ENCODE measurements around the gene SYS1. TPM values are rescaled to one million over a fixed set of nuclear protein-coding genes. Genes with fewer than 3 reads are reported as not detected.

The SYS1 gene
- 31.9 TPM for polyA plus RNA-seq (ENCODE audit: insufficient read length)
- long read RNA-seq, donor 1, transcript SYS1-205 (3 exons, 433 nt) = minor isoform, 9 of 38 reads
- long read RNA-seq, donor 1, transcript SYS1-201 (4 exons, 2,862 nt) = major isoform, 25 of 38 reads
- long read RNA-seq, donor 1, partial matches to known transcripts = 0 of 38 reads
- long read RNA-seq, donor 1, other reads (novel, unspliced or antisense) = 0 of 38 reads
- long read RNA-seq, donor 2, transcript SYS1-205 (3 exons, 433 nt) = minor isoform, 10 of 32 reads
- long read RNA-seq, donor 2, transcript SYS1-201 (4 exons, 2,862 nt) = major isoform, 11 of 32 reads
- long read RNA-seq, donor 2, partial matches to known transcripts = 10 of 32 reads
- long read RNA-seq, donor 2, other reads (novel, unspliced or antisense) = 0 of 32 reads
- long read RNA-seq, donor 3, transcript SYS1-201 (4 exons, 2,862 nt) = major isoform, 12 of 15 reads
- long read RNA-seq, donor 3, partial matches to known transcripts = 0 of 15 reads
- long read RNA-seq, donor 3, other reads (novel, unspliced or antisense) = 0 of 15 reads
- long read RNA-seq, donor 4, transcript SYS1-201 (4 exons, 2,862 nt) = major isoform, 6 of 6 reads
- long read RNA-seq, donor 4, partial matches to known transcripts = 0 of 6 reads
- long read RNA-seq, donor 4, other reads (novel, unspliced or antisense) = 0 of 6 reads
- long read RNA-seq, donor 5, transcript SYS1-201 (4 exons, 2,862 nt) = major isoform, 26 of 32 reads
- long read RNA-seq, donor 5, transcript SYS1-205 (3 exons, 433 nt) = minor isoform, 6 of 32 reads
- long read RNA-seq, donor 5, partial matches to known transcripts = 0 of 32 reads
- long read RNA-seq, donor 5, other reads (novel, unspliced or antisense) = 0 of 32 reads
- long read RNA-seq, donor 6, transcript SYS1-205 (3 exons, 433 nt) = minor isoform, 5 of 39 reads
- long read RNA-seq, donor 6, transcript SYS1-201 (4 exons, 2,862 nt) = major isoform, 18 of 39 reads
- long read RNA-seq, donor 6, partial matches to known transcripts = 14 of 39 reads
- long read RNA-seq, donor 6, other reads (novel, unspliced or antisense) = 0 of 39 reads
- long read RNA-seq, donor 7, transcript SYS1-205 (3 exons, 433 nt) = minor isoform, 6 of 36 reads
- long read RNA-seq, donor 7, transcript SYS1-201 (4 exons, 2,862 nt) = major isoform, 29 of 36 reads
- long read RNA-seq, donor 7, partial matches to known transcripts = 0 of 36 reads
- long read RNA-seq, donor 7, other reads (novel, unspliced or antisense) = 0 of 36 reads
- long read RNA-seq, donor 8, transcript SYS1-201 (4 exons, 2,862 nt) = major isoform, 13 of 15 reads
- long read RNA-seq, donor 8, partial matches to known transcripts = 0 of 15 reads
- long read RNA-seq, donor 8, other reads (novel, unspliced or antisense) = 0 of 15 reads

DNA sequence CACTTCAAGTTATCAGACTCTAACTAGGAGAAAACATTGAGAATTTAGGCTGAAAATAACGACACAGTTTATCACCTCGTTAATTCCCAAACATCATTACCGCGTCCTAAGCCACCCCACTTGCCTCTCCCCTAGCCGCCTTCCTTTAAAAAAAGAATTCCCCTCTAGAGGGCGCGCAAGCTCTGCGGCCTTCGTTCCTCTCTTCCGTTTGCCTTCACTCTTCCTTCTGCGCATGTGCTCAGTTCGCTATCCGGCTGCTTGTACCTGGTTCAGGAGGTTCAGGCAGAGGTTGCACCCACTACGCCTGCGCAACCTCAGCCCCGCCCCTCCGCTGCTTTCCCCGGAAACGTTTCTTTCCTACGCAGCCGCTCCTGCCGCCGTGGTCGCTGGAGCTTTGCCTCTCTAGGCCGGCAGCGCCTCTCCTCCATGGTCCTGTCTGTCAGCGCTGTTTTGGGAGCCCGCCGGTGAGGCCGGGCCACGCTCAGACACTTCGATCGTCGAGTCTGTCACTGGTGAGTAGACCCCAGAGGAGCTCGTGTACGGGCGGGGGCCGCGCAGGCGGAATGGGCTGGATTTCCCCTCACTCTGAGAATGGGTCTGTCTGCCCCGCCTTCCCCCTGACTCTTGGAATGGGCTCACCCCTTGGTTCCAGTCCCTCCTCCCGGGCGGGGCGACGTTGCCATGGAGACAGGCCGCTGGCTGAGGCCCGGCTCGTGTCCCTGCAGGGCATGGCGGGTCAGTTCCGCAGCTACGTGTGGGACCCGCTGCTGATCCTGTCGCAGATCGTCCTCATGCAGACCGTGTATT is at the start of gene SYS1:
SYS1 (plus strand) TSS at position 353 of the 807 bp plus-strand sequence; CDS start at position 729, 376 bp downstream.
- DNase-seq = peak; percentile 99

DNA sequence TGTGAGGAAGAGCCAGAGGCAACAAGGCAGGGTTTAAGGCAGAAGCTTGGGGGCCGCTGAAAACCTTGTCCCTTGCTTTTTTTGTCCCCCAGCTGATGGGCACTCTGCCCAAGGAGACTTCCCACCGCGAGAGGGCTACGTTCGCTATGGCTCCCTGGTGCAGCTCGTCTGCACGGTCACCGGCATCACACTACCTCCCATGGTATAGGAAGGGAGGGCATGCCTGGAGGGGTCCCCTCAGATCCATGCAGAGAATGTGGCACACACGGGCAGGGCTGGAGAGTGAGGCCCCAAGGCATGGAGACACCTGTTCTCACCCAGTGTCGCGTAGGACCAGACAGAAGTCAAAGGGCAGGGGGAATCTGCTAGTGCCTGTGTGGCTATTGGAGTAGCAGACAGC is 49.0 kb upstream of the SYS1 start:
- no peak for DNase-seq

DNA sequence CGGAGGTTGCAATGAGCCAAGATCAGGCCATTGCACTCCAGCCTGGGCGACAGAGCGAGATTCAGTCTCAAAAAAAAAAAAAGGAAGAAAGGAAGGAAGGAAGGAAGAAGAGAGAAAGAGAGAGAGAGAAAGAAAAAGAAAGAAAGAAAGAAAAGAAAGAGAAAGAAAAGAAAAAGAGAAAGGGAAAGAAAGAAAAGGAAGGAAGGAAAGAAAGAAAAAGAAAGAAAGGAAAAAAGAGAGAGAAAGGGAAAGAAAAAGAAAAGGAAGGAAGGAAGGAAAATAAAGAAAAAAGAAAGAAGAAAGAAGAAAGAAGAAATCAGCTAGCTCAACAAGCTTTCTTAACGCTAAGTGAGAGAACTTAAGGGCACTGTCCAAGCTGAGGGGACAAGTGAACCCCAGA is 47.3 kb upstream of the SYS1 start:
- no peak for DNase-seq

DNA sequence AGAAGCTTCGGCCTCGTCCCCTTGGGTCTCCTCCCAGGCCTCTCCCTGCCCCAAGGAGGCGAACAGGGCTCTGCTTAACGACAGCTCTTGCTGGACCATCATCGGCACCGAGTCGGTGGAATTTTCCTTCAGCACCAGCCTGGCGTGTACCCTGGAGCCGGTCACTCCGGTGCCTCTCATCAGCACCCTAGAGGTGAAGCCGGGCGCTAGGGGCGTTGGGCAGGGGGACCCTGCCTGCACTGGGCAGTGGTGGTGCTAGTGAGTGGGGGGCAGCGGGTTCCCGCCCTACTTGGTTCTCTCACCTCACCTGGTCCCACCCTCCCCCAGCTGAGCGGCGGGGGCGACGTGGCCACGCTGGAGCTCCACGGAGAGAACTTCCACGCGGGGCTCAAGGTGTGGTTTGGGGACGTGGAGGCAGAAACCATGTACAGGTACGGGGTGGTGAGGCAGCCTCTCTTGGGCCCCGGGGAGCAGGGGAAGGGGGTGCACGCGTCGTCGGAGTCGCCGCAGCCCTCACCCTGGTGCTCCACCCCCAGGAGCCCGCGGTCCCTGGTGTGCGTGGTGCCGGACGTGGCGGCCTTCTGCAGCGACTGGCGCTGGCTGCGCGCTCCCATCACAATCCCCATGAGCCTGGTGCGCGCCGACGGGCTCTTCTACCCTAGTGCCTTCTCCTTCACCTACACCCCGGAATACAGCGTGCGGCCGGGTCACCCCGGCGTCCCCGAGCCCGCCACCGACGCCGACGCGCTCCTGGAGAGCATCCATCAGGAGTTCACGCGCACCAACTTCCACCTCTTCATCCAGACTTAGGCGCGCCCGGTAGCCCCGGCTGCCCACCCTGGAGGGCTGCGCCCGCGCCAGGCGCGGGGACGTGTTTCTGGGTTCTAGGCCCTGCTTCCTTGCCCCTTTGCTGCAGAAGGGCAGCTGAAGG is 46.5 kb upstream of the SYS1 start:
- DNase-seq = no peak

DNA sequence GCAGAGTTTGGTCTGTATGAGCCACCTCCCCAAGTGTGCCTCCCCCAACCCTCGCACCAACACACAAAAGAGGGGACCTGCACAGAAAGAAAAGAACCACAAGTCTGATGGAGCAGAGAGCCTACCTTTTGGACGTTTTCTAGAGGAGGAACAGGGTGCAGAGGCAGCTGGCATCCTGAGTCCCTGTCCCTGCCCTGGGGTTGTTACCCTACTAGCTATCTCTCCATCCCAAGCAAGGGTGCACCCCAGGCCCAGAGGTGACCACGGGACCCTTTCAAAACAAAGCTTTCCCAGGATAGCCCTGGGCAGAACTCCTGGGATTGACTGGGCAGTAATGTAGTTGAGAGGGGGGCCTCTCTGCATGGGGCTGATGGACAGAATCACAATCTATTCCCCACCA is 45.1 kb upstream of the SYS1 start:
- no peak for DNase-seq

DNA sequence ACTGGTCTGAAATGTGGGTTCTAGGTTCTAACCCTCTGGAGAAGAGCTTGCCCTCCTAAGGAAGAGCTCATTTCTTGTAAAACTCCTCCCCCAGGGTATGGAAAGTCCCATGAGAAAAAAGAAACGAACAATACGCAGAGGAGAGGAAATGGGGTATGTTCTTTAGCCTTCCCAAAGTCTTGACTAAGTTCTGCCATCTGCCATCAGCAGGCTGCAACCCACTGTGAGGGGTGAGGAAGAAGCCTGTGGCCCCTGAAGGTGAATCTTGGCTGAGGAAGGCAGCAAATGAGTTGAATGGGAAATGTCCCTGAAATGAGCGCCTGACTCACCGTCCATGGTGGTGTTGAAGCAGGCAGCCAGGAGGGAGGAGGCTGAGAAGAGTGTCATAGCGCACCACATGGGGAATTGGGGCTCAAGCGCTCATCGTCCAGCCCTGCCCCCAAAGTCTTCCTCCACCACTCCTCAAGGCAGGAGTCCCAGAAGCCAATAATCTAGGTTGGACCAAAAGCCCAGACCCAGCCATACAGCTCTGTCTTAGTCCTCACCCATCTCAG is 44.5 kb upstream of the SYS1 start:
- DNase-seq = no peak

DNA sequence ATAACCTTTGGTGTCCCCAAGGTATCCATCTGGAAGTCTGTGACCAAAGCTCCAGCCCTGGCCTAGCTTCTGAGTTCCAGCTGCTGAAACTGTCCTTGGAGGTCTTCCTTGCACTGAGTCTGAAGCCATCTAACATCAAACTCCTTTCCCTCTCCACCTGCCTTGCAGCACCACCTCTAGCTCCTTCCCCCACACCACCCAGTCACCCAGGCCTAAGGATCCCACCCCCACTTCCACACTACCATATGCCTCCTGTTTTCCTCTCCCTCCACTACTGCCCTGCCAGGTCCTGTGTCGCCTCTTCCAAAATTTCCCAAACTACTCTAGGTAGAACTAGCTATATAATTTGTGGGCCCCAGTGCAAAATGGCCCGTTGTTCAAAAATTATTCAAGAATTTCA is 44.0 kb upstream of the SYS1 start:
- DNase-seq = no peak

DNA sequence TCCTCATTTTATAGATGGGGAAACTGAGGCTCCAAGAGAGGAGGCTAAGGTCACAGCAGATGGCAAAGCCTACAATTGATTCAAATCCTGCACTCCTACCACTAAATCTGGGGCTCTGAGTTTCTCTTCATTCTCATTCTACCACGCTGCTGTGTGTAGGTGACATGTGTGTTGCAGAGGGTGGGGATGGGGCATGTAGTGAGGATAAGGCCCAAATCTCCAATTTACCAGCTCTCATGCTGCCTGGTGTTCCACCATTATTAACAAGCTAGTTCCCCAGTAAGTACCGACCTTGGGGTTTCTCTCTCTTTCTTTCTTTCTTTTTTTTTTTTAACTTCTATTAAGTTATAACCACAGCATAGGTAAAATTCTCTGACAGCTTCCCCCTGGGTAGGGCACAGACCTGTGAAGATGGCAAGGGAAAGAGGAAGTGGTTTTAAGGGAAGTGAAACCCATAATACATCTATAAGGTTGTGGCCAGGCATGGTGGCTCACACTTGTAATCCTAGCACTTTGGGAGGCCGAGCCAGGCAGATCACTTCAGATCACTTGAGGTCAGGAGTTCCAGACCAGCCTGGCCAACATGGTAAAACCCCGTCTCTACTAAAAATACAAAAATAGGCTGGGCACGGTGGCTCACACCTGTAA is 41.9 kb upstream of the SYS1 start:
- no peak for DNase-seq

DNA sequence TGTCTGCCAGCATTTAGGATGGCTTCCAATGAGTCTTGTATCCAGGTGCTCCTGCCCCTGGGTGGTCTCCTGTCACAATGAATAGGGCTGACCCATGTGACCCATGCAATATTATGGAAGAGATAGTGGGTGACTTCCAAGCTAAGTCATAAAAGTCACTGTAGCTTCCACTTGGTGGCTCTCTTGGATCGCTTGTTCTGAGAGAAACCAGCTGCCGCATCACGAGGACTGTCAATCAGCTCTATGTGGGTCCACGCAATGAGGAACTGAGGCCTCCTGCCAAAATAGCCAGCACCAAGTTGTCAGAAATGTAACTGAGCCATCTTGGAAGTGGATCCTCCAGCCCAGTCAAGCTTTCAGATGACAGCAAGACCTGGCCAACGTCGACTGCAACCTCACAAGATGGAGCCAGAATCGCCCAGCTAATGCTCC is 40.0 kb upstream of the SYS1 start:
- DNase-seq = no peak

DNA sequence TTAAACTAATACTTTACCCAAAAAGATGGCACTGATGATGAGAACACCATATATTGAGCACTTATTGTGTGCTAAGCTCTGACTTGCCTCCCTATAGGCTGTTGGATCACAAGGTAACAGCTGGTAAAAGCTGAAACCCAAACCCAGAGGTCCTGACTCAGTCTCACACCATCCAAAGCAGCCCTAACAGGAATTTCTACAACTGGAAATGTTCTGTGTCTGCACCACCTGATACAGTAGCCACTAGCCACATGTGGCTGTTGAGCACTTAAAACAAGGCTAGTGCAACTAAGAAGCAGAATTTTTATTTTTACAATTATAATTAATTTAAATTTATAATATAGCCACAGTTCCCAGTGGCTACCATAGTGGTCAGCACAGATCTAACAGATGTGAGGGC is 39.2 kb upstream of the SYS1 start:
- DNase-seq = no peak

DNA sequence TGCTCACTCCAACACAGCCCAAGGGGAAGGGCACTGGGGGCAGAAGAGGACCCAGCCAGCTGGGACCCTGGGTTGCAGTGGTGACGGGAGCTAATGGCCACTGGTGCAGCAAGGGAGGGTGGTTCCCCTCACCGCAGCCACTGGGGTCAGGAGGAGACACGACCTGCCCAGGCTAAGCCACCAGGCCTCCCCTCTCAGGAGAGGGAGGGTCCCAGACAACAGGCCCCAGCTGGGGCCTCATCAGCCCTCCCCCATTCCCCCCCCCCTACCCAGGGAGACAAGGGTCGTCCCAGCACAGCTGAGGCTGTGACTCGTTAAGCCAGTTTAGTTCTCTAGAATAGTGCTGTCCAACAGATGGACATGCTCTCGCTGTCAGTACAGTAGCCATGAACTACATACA is 37.6 kb upstream of the SYS1 start:
- no peak for DNase-seq

DNA sequence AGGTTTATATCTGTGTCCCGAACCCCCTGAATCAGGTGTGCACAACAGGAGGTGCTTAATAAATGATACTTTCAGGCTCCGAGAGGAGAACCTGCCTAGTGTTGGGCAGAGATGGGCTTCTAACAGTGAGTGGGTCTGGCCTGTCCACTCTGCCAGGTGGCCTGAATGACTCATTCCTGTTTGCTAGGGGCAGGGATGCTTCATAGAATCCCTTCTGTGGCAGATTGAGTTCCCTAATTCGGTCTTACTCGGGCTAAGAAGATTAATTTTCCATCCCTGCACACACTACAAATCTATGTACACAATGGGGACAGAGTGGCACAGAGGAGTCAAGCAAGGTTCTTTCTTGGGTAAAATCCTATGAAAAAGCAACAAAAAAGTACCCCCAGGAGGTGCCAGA is 34.5 kb upstream of the SYS1 start:
- no peak for DNase-seq

DNA sequence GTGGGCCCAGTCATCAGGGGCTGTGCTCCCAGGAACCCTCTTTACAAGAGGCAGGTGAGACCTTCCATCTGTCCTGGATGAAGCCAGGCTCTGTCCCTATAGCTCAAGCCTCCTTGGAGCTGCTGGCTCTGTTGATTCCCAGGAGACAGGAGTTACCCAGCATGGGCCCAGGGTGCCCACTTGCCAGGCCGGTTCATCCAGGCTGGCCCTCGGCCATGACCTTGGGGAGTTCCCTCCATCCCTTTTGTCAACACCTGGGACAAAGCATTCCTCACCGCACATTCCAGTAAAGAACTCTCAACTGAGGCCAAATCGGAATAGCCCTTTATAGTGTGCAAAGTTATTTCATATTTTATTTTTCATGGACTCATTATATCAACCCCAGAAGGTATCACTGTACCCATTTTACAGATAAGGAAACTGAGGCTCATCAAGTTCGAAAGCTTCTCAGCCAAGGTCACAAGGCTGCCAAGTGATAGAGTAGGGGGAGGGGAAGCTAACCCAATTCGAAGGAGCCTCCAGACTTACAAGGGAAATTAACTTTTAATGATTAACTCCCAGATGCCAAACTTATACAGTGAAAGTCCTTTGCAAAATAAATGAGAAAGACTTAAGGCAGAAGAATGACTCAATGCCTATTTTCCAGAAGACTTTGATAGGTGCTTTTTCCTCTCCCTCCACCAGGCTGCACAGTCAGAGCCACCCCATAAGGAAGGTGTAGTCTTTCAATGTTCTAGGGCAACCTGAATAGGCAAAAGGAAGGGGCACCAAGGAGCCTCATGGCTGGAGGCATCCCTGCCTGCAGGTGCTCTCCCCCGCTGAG is 33.2 kb upstream of the SYS1 start:
- DNase-seq = no peak

DNA sequence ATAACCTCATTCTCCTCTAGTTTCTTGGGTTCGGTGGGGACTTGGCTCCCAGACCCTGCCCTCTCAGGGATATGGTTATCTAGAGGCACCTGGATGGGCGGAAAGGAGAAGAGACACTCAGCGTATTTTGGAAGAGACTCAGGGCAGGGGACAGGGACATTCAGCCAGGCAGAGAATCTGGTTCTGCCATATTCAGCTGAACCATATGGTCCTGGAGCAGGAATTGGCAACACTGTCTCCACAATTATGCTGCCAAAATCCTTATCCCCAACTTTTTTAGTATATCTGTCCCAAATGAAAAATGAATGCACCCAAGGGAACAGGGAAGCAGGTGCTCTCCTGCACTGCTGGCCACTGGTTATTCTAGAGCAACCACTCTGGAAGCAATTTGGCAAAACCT is 32.5 kb upstream of the SYS1 start:
- no peak for DNase-seq

DNA sequence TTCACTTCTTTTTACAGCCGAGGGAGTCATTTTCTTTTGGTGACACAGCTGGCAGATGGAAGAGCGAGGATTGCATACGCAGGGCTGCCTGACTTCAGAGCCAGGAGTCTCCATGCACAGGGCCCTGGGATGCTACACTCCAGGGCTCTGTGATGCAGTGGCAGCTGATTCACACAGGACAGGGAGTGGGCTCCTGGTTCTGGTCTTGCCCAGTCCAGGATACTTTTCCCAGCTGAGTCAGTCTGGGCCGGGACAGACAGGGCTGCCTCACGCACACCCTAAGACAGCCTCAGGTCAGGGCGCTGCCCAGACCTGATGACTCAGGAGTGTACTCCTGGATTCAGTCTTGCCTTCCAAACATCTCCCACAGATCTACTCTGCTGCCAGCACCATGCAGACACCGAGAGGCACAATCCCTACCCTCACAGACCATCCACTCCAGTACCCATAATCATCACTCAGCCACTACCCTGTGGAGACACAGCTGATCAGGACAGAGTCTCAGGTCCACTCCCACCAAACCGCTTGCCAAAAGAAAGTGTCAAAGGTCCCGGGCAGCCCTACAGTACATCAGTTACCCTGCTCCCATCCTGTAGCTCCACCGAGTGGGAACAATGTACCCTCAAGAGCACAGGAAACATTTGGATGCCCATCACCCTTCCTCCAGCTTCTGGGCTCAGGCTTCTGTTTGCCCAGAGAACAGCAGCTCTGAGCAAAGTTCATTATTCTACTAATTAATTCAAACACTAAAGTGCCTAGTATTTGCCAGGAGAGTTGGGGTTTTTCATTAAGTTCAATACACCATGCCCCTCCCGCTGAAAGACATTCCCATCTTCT is 26.2 kb upstream of the SYS1 start:
- no peak for DNase-seq

DNA sequence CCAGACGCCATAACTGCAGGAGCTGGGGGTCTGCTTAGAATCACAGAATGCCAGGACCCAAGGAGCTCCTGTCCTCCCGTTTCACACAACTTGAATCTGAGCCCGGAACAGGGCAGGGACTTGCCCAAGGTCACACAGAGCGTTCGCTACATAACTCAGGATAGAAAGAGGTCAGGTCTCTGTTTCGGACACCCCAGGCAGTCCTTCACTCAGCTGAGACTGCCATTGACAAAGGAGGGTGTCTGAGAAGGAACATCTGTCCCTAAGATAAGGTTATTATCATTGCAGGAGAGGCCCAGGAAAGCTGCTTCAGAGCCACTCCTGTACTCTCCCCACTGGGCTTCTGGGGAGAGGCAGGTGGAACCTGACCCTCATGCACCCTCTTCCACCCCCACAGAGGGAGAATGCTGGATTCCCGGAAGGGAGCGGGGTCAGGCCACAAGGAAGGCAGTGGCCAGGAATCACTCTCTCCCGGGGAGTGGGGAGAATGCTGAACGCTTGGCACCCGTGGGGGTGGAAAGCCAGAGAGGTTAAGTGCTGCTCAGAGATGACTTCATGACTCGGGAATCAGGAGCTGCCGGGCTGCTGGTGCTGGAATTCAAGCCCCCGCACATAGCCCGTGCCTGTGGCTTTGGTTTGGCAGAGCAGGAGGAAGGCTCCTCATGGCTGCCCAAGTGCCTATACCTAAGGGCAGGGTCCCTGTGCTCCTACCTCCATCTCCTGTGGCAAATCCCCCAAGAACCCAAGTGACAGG is 25.4 kb upstream of the SYS1 start:
- DNase-seq = no peak

Data from left kidney (tissue), 8 donors.